GM12878 (cell line): ENCODE results near the gene KPTN. TPM values are rescaled to one million over a fixed set of nuclear protein-coding genes. Genes with fewer than 3 reads are reported as not detected.

ENCODE experiments used
- ATAC-seq: fragments of 200-7000 bp; cut with Tn5 transposase; 3 replicates; pipeline ENCODE4 v1.9.1; 2020; ENCODE audit warnings: mild to moderate bottlenecking, moderate library complexity
- BruUV-seq: library from RNA; stranded (reverse); fragments of 400-500 nt; replicated peaks from 2 replicates; lab custom pipeline; 2021; lab: Mats Ljungman, UMichigan
- CTCF ChIA-PET: fragments of 300-600 bp; sonication (Branson Sonifier 250); formaldehyde crosslinking; extraction: SDS; loops from one replicate; lab custom pipeline; 2021; ENCODE audit warnings: inconsistent platforms; lab: Yijun Ruan, JAX
- POLR2A ChIA-PET: fragments of 350-600 bp; formaldehyde crosslinking; extraction: SDS; loops from one replicate; lab custom pipeline; 2021; ENCODE audit warnings: inconsistent platforms; lab: Charles Lee
- RAD21 ChIA-PET: fragments of 300-600 bp; sonication (Branson Sonifier 250); formaldehyde crosslinking; loops from one replicate; lab custom pipeline; 2023; ENCODE audit warnings: antibody characterized with exemption; ENCODE audit not compliant: unreplicated experiment; lab: Charles Lee
- SMC1A ChIA-PET: fragments of 300-600 bp; sonication (Branson Sonifier 250); formaldehyde crosslinking; loops from one replicate; lab custom pipeline; 2023; ENCODE audit not compliant: unreplicated experiment, uncharacterized antibody; lab: Charles Lee
- DNase-seq: peaks from one replicate; pipeline ENCODE4 v3.0.0-alpha.2; 2011; ENCODE audit warnings: low read depth, low spot score
- FAIRE-seq: peaks from 3 replicates; lab custom pipeline; 2011; peaks lifted over from hg19 to GRCh38; lab: Jason Lieb, UNC
- H2AFZ ChIP-seq: 2 replicates; pipeline ENCODE4 v1.6.0; 2011; ENCODE audit warnings: low read depth, low read length, control low read depth; ENCODE audit not compliant: control insufficient read depth
- H3K27ac ChIP-seq: 2 replicates; pipeline ENCODE4 v1.5.1; 2011; ENCODE audit warnings: control low read depth; ENCODE audit not compliant: control insufficient read depth, insufficient read depth
- H3K27me3 ChIP-seq, 2 experiments: replicated peaks in 1 of 2; 2 replicates each; pipeline versions ENCODE4 v1.6.0 to v1.6.1; 2011; ENCODE audit warnings: low read length in 1 of 2; ENCODE audit not compliant: control insufficient read depth in 2 of 2, insufficient read depth in 2 of 2
- H3K36me3 ChIP-seq, 2 experiments: 2 replicates each; pipeline ENCODE4 v1.5.1; 2011; ENCODE audit warnings: low read length in 1 of 2; ENCODE audit not compliant: control insufficient read depth in 2 of 2, insufficient read depth in 2 of 2
- H3K4me1 ChIP-seq: 2 replicates; pipeline ENCODE4 v1.6.1; 2011; ENCODE audit warnings: mild to moderate bottlenecking, low read length, moderate library complexity, mixed read lengths; ENCODE audit not compliant: control insufficient read depth, insufficient read depth
- H3K4me2 ChIP-seq: 2 replicates; pipeline ENCODE4 v1.6.0; 2011; ENCODE audit warnings: control low read depth; ENCODE audit not compliant: control insufficient read depth, insufficient read depth
- H3K4me3 ChIP-seq: fragments of 200-600 bp; sonication (generic); 2 replicates; pipeline ENCODE4 v1.5.1; 2016
- H3K79me2 ChIP-seq: 2 replicates; pipeline ENCODE4 v1.6.0; 2011; ENCODE audit warnings: low read length; ENCODE audit not compliant: control insufficient read depth, insufficient read depth
- H3K9ac ChIP-seq: 2 replicates; pipeline ENCODE4 v1.8.0; 2011; ENCODE audit warnings: low read length, control low read depth, mixed read lengths; ENCODE audit not compliant: control insufficient read depth, insufficient read depth
- H3K9me3 ChIP-seq: replicated peaks from 3 replicates; pipeline ENCODE4 v1.5.1; 2011; ENCODE audit warnings: mild to moderate bottlenecking, low read length; ENCODE audit not compliant: control insufficient read depth, insufficient read depth
- H4K20me1 ChIP-seq: 2 replicates; pipeline ENCODE4 v1.6.0; 2011; ENCODE audit not compliant: control insufficient read depth, insufficient read depth
- BACH1 ChIP-seq: fragments of 450-650 bp; IDR thresholded peaks from 2 replicates; pipeline ENCODE4 v1.6.1; 2017; ENCODE audit warnings: mild to moderate bottlenecking, borderline replicate concordance
- BHLHE40 ChIP-seq, 2 experiments: fragments of 450-650 bp in 1 of 2; IDR thresholded peaks; 2 replicates each; pipeline ENCODE4 v1.6.1; 2011 to 2017; ENCODE audit warnings: low read depth in 2 of 2, borderline replicate concordance in 1 of 2, improper control_type of control experiment in 1 of 2, low read length in 1 of 2, mild to moderate bottlenecking in 1 of 2
- CHD4 ChIP-seq: fragments of 200-600 bp; sonication (generic); IDR thresholded peaks from 2 replicates; pipeline ENCODE4 v1.6.1; 2016; ENCODE audit warnings: mild to moderate bottlenecking
- CREM ChIP-seq: IDR thresholded peaks from 2 replicates; pipeline ENCODE4 v1.6.1; 2014; ENCODE audit warnings: antibody characterized with exemption, low read depth
- CTCF ChIP-seq, 3 experiments: IDR thresholded peaks in 2 of 3; conservative IDR thresholded peaks in 1 of 3; 2 replicates each; pipeline ENCODE4 v1.5.1; 2011; ENCODE audit warnings: low read depth in 3 of 3, low read length in 3 of 3, mild to moderate bottlenecking in 3 of 3, control low read depth in 2 of 3, moderate library complexity in 2 of 3, inconsistent platforms in 1 of 3, mixed read lengths in 1 of 3; ENCODE audit not compliant: control insufficient read depth in 2 of 3, insufficient read depth in 1 of 3; ENCODE audit errors: extremely low read depth in 1 of 3
- EED ChIP-seq: sonication (generic); IDR thresholded peaks from 2 replicates; pipeline ENCODE4 v1.6.1; 2016; ENCODE audit warnings: antibody characterized with exemption, low read depth
- EZH2 ChIP-seq: IDR thresholded peaks from 2 replicates; pipeline ENCODE4 v1.6.1; 2012; ENCODE audit warnings: low read depth, mild to moderate bottlenecking, control low read depth, inconsistent platforms, low read length, borderline replicate concordance; ENCODE audit not compliant: control insufficient read depth
- GABPA ChIP-seq: IDR thresholded peaks from 2 replicates; pipeline ENCODE4 v1.6.1; 2014; ENCODE audit warnings: antibody characterized with exemption, low read depth, mild to moderate bottlenecking, inconsistent platforms
- MXI1 ChIP-seq: fragments of 150-350 bp; IDR thresholded peaks from 2 replicates; pipeline ENCODE4 v1.6.1; 2011; ENCODE audit warnings: low read depth, mild to moderate bottlenecking, inconsistent platforms, low read length, improper control_type of control experiment
- MYB ChIP-seq: fragments of 150-350 bp; IDR thresholded peaks from 2 replicates; pipeline ENCODE4 v1.6.1; 2014; ENCODE audit warnings: mild to moderate bottlenecking, low read depth, low read length, borderline replicate concordance
- NR2C2 ChIP-seq: IDR thresholded peaks from 2 replicates; pipeline ENCODE4 v1.6.1; 2011; ENCODE audit warnings: borderline replicate concordance, low read depth; ENCODE audit not compliant: control insufficient read depth, insufficient read length
- RELA ChIP-seq: fragments of 450-650 bp; IDR thresholded peaks from 2 replicates; pipeline ENCODE4 v1.8.0; 2014; ENCODE audit warnings: borderline replicate concordance; ENCODE audit not compliant: partially characterized antibody
- RUNX3 ChIP-seq: IDR thresholded peaks from 2 replicates; pipeline ENCODE4 v1.6.1; 2012; ENCODE audit warnings: low read length, inconsistent platforms
- SP1 ChIP-seq: IDR thresholded peaks from one replicate; pipeline ENCODE4 v1.6.1; 2011; ENCODE audit warnings: low read depth, low read length
- STAT3 ChIP-seq: IDR thresholded peaks from 2 replicates; pipeline ENCODE4 v1.6.1; 2011; ENCODE audit warnings: low read depth, low read length, improper control_type of control experiment
- ZNF24 ChIP-seq: fragments of 450-650 bp; IDR thresholded peaks from 2 replicates; pipeline ENCODE4 v1.6.1; 2017; ENCODE audit warnings: antibody characterized with exemption, mild to moderate bottlenecking
- ZNF384 ChIP-seq: IDR thresholded peaks from 2 replicates; pipeline ENCODE4 v1.6.1; 2012; ENCODE audit warnings: low read depth, mild to moderate bottlenecking, low read length, improper control_type of control experiment, borderline replicate concordance
- ZNF592 ChIP-seq: fragments of 450-650 bp; IDR thresholded peaks from 2 replicates; pipeline ENCODE4 v1.6.1; 2017; ENCODE audit warnings: mild to moderate bottlenecking, moderate library complexity
- WGBS: methylation state at CpG from one replicate; pipeline ENCODE4 v1.1.6; 2016; ENCODE audit warnings: low lambda C conversion rate; ENCODE audit not compliant: insufficient replicate concordance, insufficient coverage; ENCODE audit errors: missing lambda C conversion rate; 5-methylcytosine and 5-hydroxymethylcytosine counted together
- in situ Hi-C: fragments of 300-500 bp; cut with MboI; formaldehyde crosslinking; loops from 9 replicates; pipeline ENCODE4 v1.14.3; 2018; ENCODE audit warnings: mixed read lengths
- intact Hi-C: fragments of 100-400 bp; cut with micrococcal nuclease; formaldehyde crosslinking; loops from one replicate; pipeline ENCODE4 v1.14.2; 2022; ENCODE audit not compliant: unreplicated experiment
- polyA plus RNA-seq, 11 experiments: library from polyadenylated mRNA; depleted of rRNA in 4 of 11; unstranded in 6 of 11; stranded (reverse) in 5 of 11; fragments of >200 nt; fragmentation: Nextera tagmentation in 4 of 11; fragmentation: Illumina TruSeq in 1 of 11; extraction: Ambion mirVana in 4 of 11; extraction: Trizol in 1 of 11; gene quantifications; 1 replicate in 1 of 11; 2 replicates in 10 of 11; pipeline versions ENCODE4 v1.2.1 to v1.2.3, GENCODE V29; 2011 to 2016; ENCODE audit warnings: inconsistent platforms in 2 of 11, missing spikeins in 2 of 11, low read depth in 1 of 11
- total RNA-seq, 4 experiments: library from RNA; depleted of rRNA in 3 of 4; stranded (reverse); fragments of >200 nt in 3 of 4; fragmentation: Illumina TruSeq in 1 of 4; extraction: Trizol in 1 of 4; gene quantifications; 2 replicates each; pipeline versions ENCODE4 v1.2.1 to v1.2.3, GENCODE V29; 2013 to 2021

The KPTN gene
- total and polyA plus RNA-seq, 10 of the 15 experiments (the other 5 are each of a cell fraction or from before 2014, with no cell fraction given): 0.60 to 10.1 (median 6.0) TPM

GRCh38 chr19:47464675-47465419 lies 19.2 kb downstream of the KPTN start (continued):
- TF ChIP-seq ZNF592 (no peak), GABPA (no peak), EZH2 (no peak), MYB (no peak)

- H3K27me3 ChIP-seq: no peaks in the 10 kb centered on the region; a peak in 4 of 4 replicates
- BruUV-seq: no TSS peak
- intact Hi-C loops (no loop called here), in situ Hi-C loops (no loop called here)
- H3K27ac ChIP-seq: no peak overlapping the region
- POLR2A ChIA-PET: no interaction called here
- RAD21 ChIA-PET: no interaction called here
- ATAC-seq: no peak
- no peak for FAIRE-seq
- DNase-seq: no peak
- SMC1A ChIA-PET: no interaction called here
- no peak overlapping the region for H2AFZ ChIP-seq
- no peaks in the 10 kb centered on the region for H3K36me3 ChIP-seq
- no peaks in the 10 kb centered on the region for H3K4me1 ChIP-seq
- H3K9ac ChIP-seq: no peak overlapping the region
- WGBS: 1% methylated on average over 5 of the region's 5 CpGs
- H3K9me3 ChIP-seq: no peaks in the 10 kb centered on the region
- H3K4me2 ChIP-seq: no peak overlapping the region
- H3K4me3 ChIP-seq: no peak overlapping the region
- CTCF ChIA-PET: no interaction called here
- H3K79me2 ChIP-seq: no peaks in the 10 kb centered on the region
- no peaks in the 10 kb centered on the region for H4K20me1 ChIP-seq
- TF ChIP-seq CTCF (IDR thresholded peaks at IDR 0.05 in 2 of 3, conservative IDR thresholded peaks at IDR 0.05 in 1 of 3; ENCODE audit: control insufficient read depth in 2 of 3, extremely low read depth in 1 of 3, insufficient read depth in 1 of 3, low read depth in 3 of 3, low read length in 3 of 3) (no peak), BHLHE40 (IDR thresholded peaks at IDR 0.05; ENCODE audit: borderline replicate concordance in 1 of 2, low read depth in 2 of 2, low read length in 1 of 2) (no peak), CHD4 (no peak), ZNF384 (no peak), ZNF24 (no peak), CREM (no peak), RELA (no peak), STAT3 (no peak), SP1 (no peak), MXI1 (no peak), RUNX3 (no peak), EED (no peak), BACH1 (no peak), NR2C2 (no peak)
Measured at GRCh38 chr19:47461876-47462275, 22.1 kb downstream of the KPTN start.
